HepG2 (cell line): ENCODE measurements around the gene CGREF1. TPM values are rescaled to one million over a fixed set of nuclear protein-coding genes. Genes with fewer than 3 reads are reported as not detected.

Experiments
- BORCS8-MEF2B ChIP-seq: sonication (generic); formaldehyde crosslinking; IDR thresholded peaks from 2 replicates; pipeline ENCODE4 v1.8.0; 2022; ENCODE audit warnings: mild to moderate bottlenecking, missing genetic modification reagents
- CBX1 ChIP-seq: IDR thresholded peaks from one replicate; pipeline ENCODE4 v1.6.1; 2016; ENCODE audit warnings: antibody characterized with exemption, low read depth
- CHD4 ChIP-seq: fragments of 200-600 bp; sonication (generic); IDR thresholded peaks from 2 replicates; pipeline ENCODE4 v1.7.0; 2017; ENCODE audit warnings: mild to moderate bottlenecking, low read length, borderline replicate concordance
- GATAD1 ChIP-seq: IDR thresholded peaks from 2 replicates; pipeline ENCODE4 v1.6.1; 2016; ENCODE audit warnings: missing genetic modification reagents, missing compliant biosample characterization
- MTA1 ChIP-seq: sonication (generic); formaldehyde crosslinking; IDR thresholded peaks from 2 replicates; pipeline ENCODE4 v1.4.0; 2020; ENCODE audit warnings: missing genetic modification reagents, mild to moderate bottlenecking, borderline replicate concordance
- MXD4 ChIP-seq: IDR thresholded peaks from 2 replicates; pipeline ENCODE4 v1.6.1; 2016; ENCODE audit warnings: mild to moderate bottlenecking, missing biosample characterization, missing genetic modification reagents
- NFE2 ChIP-seq: sonication (generic); formaldehyde crosslinking; IDR thresholded peaks from 2 replicates; pipeline ENCODE4 v1.4.0; 2020; ENCODE audit warnings: missing genetic modification reagents
- RARA ChIP-seq: IDR thresholded peaks from 2 replicates; pipeline ENCODE4 v1.6.1; 2016; ENCODE audit warnings: missing genetic modification reagents, missing compliant biosample characterization
- SNAPC2 ChIP-seq: sonication (generic); formaldehyde crosslinking; IDR thresholded peaks from 2 replicates; pipeline ENCODE4 v1.8.1; 2022; ENCODE audit warnings: mild to moderate bottlenecking, missing genetic modification reagents
- SOX6 ChIP-seq, 2 experiments: fragments of 450-650 bp in 1 of 2; sonication (generic) in 1 of 2; formaldehyde crosslinking in 1 of 2; IDR thresholded peaks; 2 replicates each; pipeline versions ENCODE4 v1.4.0 to v1.6.1; 2017 to 2020; ENCODE audit warnings: antibody characterized with exemption in 1 of 2, mild to moderate bottlenecking in 1 of 2, missing genetic modification reagents in 1 of 2
- ZBTB1 ChIP-seq: sonication (generic); formaldehyde crosslinking; IDR thresholded peaks from 2 replicates; pipeline ENCODE4 v1.4.0; 2020; ENCODE audit warnings: missing genetic modification reagents, borderline replicate concordance
- ZNF367 ChIP-seq: sonication (generic); formaldehyde crosslinking; IDR thresholded peaks from 2 replicates; pipeline ENCODE4 v1.4.0; 2020; ENCODE audit warnings: missing genetic modification reagents, borderline replicate concordance
- ZNF460 ChIP-seq: sonication (generic); formaldehyde crosslinking; IDR thresholded peaks from 2 replicates; pipeline ENCODE4 v1.5.1; 2020; ENCODE audit warnings: missing genetic modification reagents, mild to moderate bottlenecking, borderline replicate concordance
- polyA plus RNA-seq, 8 experiments: library from polyadenylated mRNA; depleted of rRNA in 3 of 8; stranded (reverse) in 7 of 8; unstranded in 1 of 8; fragments of >200 nt; fragmentation: Illumina TruSeq in 4 of 8; extraction: Trizol in 4 of 8; gene quantifications; 2 replicates each; pipeline versions ENCODE4 v1.2.1 to v1.2.3, GENCODE V29; 2011 to 2016; ENCODE audit warnings: low read depth in 4 of 8, missing spikeins in 1 of 8, mixed read lengths in 1 of 8; ENCODE audit not compliant: insufficient read depth in 1 of 8
- total RNA-seq, 5 experiments: library from RNA; depleted of rRNA; stranded (reverse); fragments of >200 nt; fragmentation: Illumina TruSeq; extraction: Trizol; gene quantifications; 2 replicates each; pipeline ENCODE4 v1.2.3, GENCODE V29; 2016; ENCODE audit warnings: low read depth in 1 of 5
- TF ChIP-seq, protein P1 (sequence below): sonication (generic); formaldehyde crosslinking; IDR thresholded peaks from 2 replicates; pipeline ENCODE4 v1.4.0; 2020; ENCODE audit warnings: mild to moderate bottlenecking, missing genetic modification reagents
- TF ChIP-seq, protein P2 (sequence below): sonication (generic); formaldehyde crosslinking; IDR thresholded peaks from 2 replicates; pipeline ENCODE4 v1.4.0; 2020; ENCODE audit warnings: missing genetic modification reagents

Gene CGREF1
- total and polyA plus RNA-seq, 2 of the 13 experiments (the other 11 are each of a cell fraction or from before 2014, with no cell fraction given), result 13.9 to 23.4 TPM

DNA sequence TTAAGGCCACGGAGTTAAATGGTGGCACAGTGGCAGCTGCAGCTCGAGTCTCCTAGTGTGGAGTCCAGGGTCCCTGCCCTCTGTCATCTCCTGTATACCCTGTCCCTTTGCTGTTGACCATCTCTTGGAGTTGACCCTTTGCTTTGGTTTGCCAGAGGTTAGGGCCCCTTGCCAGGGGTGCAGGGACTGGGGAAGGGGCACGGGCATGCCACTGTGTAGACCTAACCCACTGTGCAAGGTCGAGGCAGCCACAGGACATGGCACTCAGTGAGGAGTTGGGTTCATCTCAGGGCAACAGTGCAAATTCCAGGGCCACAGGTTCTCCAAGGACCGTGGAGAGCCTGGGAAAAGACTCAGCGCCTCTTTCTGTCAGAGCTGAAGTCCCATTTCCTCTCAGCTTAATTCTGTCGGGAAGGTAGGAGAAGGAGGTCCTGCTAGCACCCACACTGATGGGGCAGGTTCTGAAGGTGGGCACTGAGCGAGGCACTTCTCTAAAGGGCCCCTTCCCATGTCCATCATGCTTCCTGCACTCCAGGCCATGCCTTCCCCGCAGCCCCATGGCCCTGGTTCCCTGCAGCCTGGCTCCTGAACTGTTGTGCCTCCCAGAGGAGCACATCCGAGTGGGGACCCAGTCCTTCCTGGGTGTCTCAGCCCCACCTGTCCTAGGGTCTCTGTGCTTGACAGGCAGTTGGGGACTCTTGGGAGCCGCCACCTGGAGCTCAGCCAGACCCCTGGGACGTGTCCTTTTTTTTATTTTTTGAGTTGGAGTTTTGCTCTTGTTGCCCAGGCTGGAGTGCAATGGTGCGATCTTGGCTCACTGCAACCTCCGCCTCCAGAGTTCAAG is 29.6 kb downstream of the CGREF1 start (continued):
- TF ChIP-seq, protein P1, sequence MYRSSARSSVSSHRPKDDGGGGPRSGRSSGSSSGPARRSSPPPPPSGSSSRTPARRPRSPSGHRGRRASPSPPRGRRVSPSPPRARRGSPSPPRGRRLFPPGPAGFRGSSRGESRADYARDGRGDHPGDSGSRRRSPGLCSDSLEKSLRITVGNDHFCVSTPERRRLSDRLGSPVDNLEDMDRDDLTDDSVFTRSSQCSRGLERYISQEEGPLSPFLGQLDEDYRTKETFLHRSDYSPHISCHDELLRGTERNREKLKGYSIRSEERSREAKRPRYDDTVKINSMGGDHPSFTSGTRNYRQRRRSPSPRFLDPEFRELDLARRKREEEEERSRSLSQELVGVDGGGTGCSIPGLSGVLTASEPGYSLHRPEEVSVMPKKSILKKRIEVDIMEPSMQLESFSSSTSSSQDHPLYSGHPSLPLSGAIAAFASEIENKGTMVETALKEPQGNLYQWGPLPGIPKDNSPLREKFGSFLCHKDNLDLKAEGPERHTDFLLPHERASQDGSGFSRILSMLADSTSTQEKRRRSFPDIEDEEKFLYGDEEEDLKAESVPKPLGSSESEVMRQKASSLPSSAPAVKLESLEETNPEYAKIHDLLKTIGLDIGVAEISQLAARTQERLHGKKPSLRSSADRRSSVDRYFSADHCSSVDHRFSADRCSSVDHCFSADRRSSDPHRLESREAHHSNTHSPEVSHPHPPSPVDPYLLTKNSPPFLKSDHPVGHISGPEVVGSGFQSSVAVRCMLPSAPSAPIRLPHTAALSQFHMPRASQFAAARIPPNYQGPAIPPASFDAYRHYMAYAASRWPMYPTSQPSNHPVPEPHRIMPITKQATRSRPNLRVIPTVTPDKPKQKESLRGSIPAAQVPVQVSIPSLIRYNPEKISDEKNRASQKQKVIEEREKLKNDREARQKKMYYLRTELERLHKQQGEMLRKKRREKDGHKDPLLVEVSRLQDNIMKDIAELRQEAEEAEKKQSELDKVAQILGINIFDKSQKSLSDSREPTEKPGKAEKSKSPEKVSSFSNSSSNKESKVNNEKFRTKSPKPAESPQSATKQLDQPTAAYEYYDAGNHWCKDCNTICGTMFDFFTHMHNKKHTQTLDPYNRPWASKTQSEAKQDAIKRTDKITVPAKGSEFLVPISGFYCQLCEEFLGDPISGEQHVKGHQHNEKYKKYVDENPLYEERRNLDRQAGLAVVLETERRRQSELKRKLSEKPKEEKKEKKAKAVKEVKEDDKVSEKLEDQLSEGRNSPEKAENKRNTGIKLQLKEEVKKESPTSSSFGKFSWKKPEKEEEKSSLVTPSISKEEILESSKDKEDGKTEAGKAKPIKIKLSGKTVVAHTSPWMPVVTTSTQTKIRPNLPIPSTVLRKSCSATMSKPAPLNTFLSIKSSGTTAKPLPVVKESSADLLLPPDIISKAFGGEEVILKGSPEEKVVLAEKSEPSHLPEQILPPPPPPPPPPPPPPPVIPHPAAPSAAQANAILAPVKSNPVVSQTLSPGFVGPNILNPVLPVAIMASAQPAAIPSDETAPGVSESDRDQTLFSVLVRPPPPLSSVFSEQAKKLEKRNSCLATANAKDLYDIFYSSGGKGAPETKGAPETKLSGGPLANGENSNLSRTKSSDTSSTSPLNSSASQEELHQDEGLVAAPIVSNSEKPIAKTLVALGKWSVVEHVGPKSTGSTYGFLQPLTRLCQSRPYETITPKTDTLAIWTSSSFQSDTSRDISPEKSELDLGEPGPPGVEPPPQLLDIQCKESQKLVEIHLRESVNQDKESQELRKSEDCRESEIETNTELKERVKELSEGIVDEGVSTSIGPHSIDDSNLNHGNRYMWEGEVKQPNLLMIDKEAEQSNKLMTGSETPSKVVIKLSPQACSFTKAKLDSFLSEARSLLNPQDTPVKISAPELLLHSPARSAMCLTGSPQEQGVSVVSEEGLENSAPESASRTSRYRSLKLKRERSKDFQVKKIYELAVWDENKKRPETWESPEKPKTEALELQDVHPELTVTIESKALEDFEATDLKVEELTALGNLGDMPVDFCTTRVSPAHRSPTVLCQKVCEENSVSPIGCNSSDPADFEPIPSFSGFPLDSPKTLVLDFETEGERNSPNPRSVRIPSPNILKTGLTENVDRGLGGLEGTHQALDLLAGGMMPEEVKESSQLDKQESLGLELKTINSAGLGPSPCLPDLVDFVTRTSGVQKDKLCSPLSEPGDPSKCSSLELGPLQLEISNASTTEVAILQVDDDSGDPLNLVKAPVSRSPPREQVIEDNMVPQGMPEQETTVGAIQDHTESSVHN (CRISPR knock-in tag), result 0 out of 2 replicates have a peak, but pooled peaks have one; percentile 39
- no peak for TF ChIP-seq ZNF460 (CRISPR knock-in tag)
- no peak for TF ChIP-seq GATAD1 (CRISPR knock-in tag)
- no peak for TF ChIP-seq SOX6 (IDR thresholded peaks at IDR 0.05)
- 0 out of 2 replicates have a peak, but pooled peaks have one; percentile 28 for TF ChIP-seq SOX6 (CRISPR knock-in tag; IDR thresholded peaks at IDR 0.05)
- TF ChIP-seq CBX1, result no peak
- TF ChIP-seq ZBTB1 (CRISPR knock-in tag), result no peak
- no peak; the same call in 1 of the 2 replicates for TF ChIP-seq MTA1 (CRISPR knock-in tag)
- TF ChIP-seq RARA (CRISPR knock-in tag), result no peak
- 0 out of 2 replicates have a peak, but pooled peaks have one; percentile 40 for TF ChIP-seq BORCS8-MEF2B (CRISPR knock-in tag)
- no peak for TF ChIP-seq SNAPC2 (CRISPR knock-in tag)
- no peak for TF ChIP-seq MXD4
- TF ChIP-seq, protein P2, sequence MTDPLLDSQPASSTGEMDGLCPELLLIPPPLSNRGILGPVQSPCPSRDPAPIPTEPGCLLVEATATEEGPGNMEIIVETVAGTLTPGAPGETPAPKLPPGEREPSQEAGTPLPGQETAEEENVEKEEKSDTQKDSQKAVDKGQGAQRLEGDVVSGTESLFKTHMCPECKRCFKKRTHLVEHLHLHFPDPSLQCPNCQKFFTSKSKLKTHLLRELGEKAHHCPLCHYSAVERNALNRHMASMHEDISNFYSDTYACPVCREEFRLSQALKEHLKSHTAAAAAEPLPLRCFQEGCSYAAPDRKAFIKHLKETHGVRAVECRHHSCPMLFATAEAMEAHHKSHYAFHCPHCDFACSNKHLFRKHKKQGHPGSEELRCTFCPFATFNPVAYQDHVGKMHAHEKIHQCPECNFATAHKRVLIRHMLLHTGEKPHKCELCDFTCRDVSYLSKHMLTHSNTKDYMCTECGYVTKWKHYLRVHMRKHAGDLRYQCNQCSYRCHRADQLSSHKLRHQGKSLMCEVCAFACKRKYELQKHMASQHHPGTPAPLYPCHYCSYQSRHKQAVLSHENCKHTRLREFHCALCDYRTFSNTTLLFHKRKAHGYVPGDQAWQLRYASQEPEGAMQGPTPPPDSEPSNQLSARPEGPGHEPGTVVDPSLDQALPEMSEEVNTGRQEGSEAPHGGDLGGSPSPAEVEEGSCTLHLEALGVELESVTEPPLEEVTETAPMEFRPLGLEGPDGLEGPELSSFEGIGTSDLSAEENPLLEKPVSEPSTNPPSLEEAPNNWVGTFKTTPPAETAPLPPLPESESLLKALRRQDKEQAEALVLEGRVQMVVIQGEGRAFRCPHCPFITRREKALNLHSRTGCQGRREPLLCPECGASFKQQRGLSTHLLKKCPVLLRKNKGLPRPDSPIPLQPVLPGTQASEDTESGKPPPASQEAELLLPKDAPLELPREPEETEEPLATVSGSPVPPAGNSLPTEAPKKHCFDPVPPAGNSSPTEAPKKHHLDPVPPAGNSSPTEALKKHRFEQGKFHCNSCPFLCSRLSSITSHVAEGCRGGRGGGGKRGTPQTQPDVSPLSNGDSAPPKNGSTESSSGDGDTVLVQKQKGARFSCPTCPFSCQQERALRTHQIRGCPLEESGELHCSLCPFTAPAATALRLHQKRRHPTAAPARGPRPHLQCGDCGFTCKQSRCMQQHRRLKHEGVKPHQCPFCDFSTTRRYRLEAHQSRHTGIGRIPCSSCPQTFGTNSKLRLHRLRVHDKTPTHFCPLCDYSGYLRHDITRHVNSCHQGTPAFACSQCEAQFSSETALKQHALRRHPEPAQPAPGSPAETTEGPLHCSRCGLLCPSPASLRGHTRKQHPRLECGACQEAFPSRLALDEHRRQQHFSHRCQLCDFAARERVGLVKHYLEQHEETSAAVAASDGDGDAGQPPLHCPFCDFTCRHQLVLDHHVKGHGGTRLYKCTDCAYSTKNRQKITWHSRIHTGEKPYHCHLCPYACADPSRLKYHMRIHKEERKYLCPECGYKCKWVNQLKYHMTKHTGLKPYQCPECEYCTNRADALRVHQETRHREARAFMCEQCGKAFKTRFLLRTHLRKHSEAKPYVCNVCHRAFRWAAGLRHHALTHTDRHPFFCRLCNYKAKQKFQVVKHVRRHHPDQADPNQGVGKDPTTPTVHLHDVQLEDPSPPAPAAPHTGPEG (CRISPR knock-in tag), result no peak
- no peak for TF ChIP-seq ZNF367 (CRISPR knock-in tag)
- no peak for TF ChIP-seq CHD4
- no peak for TF ChIP-seq NFE2 (CRISPR knock-in tag)
